HG02610 (cell line): ENCODE data around the gene ZFR2.
"Not testable (repeated sequence)": the region's sequence is repeated elsewhere in the genome, so short reads cannot be mapped to it uniquely, and the experiment has no call there.

Experiments used
- ATAC-seq: cut with Tn5 transposase; IDR thresholded peaks from one replicate; pipeline ENCODE4 v1.9.1; 2021; ENCODE audit warnings: mild to moderate bottlenecking, moderate library complexity; ENCODE audit not compliant: unreplicated experiment

Gene ZFR2

GRCh38 chr19:3874695-3875094 is 5.9 kb upstream of the ZFR2 start:
- ATAC-seq: not testable (repeated sequence)

GRCh38 chr19:3873151-3873550 is 4.3 kb upstream of the ZFR2 start:
- no peak for ATAC-seq

- ATAC-seq: no peak
Observed at GRCh38 chr19:3867971-3868769, 668 bp downstream of the ZFR2 start.

- ATAC-seq: no peak
Observed at GRCh38 chr19:3866910-3867638, 1.8 kb downstream of the ZFR2 start.

- ATAC-seq: no peak
Observed at GRCh38 chr19:3863648-3864047, 5.2 kb downstream of the ZFR2 start.

- no peak for ATAC-seq
Observed at GRCh38 chr19:3862826-3863500, 5.9 kb downstream of the ZFR2 start.

- ATAC-seq: no peak
Observed at GRCh38 chr19:3860499-3860898, 8.3 kb downstream of the ZFR2 start.

- no peak for ATAC-seq
Observed at GRCh38 chr19:3857449-3858003, 11.3 kb downstream of the ZFR2 start.

GRCh38 chr19:3855320-3855719 is 13.5 kb downstream of the ZFR2 start:
- ATAC-seq: no peak

- ATAC-seq: no peak
Observed at GRCh38 chr19:3852614-3853254, 16.1 kb downstream of the ZFR2 start.

- no peak for ATAC-seq
Observed at GRCh38 chr19:3852177-3852511, 16.7 kb downstream of the ZFR2 start.

GRCh38 chr19:3851254-3852176 is 17.3 kb downstream of the ZFR2 start:
- ATAC-seq: no peak

GRCh38 chr19:3850320-3850972 is 18.4 kb downstream of the ZFR2 start:
- no peak for ATAC-seq

GRCh38 chr19:3849787-3850186 is 19.1 kb downstream of the ZFR2 start:
- ATAC-seq: no peak

- no peak for ATAC-seq
Observed at GRCh38 chr19:3849092-3849491, 19.7 kb downstream of the ZFR2 start.

- ATAC-seq: no peak
Observed at GRCh38 chr19:3844596-3844995, 24.2 kb downstream of the ZFR2 start.

GRCh38 chr19:3842948-3843347 is 25.9 kb downstream of the ZFR2 start:
- ATAC-seq: no peak

- no peak for ATAC-seq
Observed at GRCh38 chr19:3840804-3841203, 28.0 kb downstream of the ZFR2 start.

GRCh38 chr19:3839941-3840340 is 28.9 kb downstream of the ZFR2 start:
- ATAC-seq: no peak

GRCh38 chr19:3838661-3839060 is 30.2 kb downstream of the ZFR2 start:
- no peak for ATAC-seq
